ENCODE measurements around the gene FBXO22.
"Not testable (repeated sequence)": the region's sequence is repeated elsewhere in the genome, so short reads cannot be mapped to it uniquely, and the experiment has no call there.

The FBXO22 gene

DNA sequence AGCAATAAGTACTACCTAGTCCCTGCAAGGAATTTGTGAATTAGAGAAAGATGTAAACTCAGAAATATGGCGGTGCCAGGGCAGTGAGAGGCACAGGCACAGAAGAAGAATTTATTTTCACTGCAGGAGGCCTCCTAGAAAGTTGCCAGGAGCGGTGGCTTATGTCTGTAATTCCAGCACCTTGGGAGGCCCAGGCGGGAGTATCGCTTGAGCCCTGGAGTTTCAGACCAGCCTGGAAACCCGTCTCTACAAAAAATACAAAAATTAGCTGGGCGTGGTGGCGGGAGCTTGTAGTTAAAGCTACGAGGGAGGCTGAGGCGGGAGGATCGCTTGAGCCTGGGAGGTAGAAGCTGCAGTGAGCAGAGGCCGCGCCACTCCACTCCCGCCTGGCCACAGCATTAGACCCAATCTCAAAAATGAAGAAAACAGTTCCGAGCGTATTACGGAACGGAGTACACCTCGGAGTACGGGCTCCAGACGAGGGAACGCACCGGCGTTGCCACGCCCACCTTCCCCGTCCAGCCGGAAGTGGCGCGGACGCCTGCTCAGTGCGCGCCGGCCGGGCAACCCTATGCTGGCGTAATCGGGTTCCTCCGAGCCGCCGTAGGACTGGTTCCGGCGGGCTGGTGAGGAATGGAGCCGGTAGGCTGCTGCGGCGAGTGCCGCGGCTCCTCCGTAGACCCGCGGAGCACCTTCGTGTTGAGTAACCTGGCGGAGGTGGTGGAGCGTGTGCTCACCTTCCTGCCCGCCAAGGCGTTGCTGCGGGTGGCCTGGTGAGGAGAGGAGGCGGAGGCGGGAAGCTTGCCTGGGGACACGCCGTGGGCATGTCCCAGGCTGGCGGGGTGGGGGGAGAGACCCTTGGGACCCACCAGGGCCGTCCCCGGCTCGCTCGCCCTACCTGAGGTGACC is at the start of gene FBXO22:
TSS of gene FBXO22 (plus strand) at position 548 of the 909 bp plus-strand sequence. CDS start at position 634, 86 bp downstream.
- DNase-seq (ENCODE audit: low read depth) = peak; percentile 76

DNA sequence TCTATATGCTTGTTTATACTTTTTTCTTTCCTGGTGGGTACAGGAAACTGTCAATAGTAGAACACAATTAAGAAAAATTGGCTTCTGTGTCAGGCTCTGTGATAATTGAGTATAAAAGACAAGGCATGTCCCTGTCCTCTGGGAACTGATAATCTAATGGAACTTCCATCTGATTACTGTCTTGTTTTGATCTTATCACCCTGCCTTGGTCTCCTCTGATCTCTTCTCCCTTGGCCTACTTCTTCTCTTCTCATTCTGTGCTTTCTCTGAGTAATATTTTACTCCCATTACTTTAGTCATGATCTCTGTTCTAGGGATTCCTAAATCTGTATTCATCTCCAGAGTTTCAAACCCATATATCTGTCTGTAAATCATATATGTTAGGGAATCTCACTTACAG is 45.8 kb upstream of the FBXO22 start:
- DNase-seq (ENCODE audit: low read depth) = no peak

DNA sequence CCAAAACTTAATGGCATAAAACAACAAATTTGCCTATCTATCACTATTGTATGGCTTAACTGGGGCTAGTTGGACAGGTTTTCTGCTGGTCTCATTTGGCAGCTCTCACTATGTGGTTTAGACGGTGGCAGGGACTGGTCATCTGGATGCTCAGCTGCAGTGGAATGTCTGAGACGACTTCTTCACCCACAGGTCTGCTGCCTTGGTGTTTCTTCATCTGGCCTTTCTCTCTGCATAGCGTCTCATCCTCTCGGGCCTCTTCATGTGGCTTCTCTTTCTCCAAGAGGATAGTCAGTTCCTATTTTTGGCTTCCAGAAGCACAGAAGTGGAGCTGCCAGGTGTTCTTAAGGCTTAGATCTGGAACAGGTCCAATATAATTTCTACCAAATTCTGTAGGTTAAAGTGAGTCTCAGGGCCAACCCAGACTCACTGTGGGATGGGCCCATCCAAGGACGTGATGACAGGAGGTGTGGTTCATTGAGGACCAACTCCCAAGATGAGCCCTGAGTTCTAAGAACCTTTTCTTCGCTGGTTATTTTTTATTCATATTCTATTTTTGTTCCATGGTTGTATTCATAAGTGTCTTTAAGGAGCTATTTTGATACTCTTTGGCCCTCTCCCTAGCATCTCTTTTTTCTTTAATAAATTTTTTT is 41.8 kb upstream of the FBXO22 start:
- DNase-seq (ENCODE audit: low read depth) = no peak

DNA sequence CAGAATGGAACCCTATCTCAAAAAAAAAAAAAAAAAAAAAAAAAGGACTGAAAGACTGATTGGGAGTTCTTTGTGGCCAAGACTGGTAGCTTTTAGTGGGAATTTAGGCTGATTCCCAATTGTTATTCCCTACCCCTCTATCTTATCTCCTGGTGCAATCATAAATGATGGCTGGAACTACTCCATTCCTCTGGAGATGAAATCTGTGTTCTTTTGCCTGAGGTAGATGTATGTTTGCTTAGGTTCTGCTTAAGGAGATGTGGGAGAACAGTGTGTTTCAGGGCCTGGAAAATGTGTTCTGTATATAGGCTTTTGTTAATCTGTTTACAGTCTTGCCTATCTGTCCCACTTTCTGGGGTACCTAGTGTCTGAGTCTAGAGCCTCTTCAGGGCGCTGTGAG is 40.9 kb upstream of the FBXO22 start:
- no peak for DNase-seq (ENCODE audit: low read depth)

DNA sequence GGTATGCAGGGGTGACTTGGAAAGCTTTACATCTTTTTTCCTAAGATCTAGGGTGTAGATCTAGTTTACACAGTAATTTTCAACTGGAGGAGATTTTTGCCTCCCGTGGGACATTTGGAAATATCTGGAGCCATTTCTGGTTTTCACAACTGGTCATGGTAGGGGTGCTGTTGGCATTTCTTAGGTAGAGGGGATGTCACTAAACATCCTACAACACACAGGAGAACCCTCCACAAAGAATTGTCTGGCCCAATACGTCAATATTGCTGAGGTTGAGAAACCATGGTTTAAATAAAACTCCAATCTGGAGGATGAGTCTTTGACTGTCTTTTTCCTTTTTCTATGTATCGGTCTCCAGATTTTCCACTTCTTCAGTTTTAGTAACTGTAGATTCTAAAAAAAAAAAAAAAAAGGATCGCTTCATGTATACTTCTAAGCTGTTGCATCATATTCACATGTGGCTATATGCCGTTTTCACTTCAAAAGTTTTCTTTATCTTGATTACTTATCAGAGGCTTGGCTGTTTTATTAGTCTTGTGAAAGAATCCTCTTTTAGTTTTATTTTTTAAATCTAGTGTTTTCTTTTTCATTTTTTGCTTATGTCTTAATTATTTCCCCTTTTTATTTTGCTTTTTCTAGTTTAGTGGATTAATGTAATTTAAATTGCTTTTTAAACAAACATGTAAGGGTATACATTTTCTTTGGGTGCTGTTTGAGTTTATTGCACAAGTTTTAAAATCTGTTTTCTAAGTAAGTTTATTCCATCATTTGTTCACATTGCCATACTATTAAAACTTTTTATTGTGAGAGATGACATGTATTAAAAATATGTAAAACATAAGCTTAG is 39.2 kb upstream of the FBXO22 start:
- no peak for DNase-seq (ENCODE audit: low read depth)

DNA sequence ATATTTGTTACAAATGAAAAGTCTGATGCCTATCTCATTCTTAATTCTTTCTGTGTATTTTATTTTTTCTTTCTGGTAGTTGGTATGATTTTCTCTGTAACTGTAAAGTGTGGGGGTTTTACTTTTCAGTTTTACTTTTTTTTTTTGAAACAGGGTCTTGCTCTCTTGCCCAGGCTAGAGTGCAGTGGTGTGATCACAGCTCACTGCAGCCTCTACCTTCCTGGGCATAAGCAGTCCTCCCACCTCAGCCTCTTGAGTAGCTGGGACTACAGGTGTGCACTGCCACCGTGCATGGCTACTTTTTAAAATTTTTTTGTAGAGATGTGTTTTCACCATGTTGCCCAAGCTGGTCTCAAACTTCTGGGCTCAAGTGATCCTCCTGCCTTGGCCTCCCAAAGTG is 37.6 kb upstream of the FBXO22 start:
- DNase-seq (ENCODE audit: low read depth) = not testable (repeated sequence)

DNA sequence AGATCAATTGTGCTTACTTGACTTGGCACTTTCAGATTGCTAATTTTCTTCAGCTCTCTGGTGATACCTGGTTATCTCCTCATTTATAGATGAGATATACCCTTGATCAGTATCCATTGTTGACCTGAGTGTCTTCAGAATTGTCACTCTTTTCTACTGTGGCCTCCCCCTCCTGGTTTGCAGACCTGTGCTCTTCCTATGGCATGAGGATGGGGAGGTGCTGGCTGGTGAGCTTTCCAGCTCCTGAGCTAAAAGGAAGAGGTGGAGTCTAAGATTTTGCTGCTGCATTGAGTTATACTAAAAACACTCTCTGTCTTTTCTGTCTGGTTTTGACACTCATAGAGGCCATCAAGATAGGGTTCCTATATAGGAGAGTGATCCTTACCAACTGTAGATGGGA is 36.8 kb upstream of the FBXO22 start:
- DNase-seq (ENCODE audit: low read depth) = no peak

DNA sequence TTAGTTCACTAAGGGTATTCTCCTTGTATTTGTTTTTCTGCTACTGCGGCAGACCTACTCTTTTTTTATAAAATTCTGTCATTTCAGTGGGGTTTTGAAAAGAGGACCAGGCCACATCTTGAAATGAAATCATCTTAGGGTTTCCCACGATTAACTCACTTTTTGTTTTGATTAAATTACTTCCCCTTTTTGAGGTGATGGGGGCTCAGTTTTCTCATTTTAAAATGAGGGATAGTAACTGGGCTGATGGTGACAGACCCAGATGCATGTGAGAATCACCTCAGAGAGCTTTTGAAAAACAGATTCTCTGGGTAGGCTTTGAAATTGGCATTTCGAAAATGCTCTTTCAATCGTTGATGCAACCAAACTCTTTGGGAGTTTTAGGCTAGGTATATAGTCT is 36.2 kb upstream of the FBXO22 start:
- no peak for DNase-seq (ENCODE audit: low read depth)

DNA sequence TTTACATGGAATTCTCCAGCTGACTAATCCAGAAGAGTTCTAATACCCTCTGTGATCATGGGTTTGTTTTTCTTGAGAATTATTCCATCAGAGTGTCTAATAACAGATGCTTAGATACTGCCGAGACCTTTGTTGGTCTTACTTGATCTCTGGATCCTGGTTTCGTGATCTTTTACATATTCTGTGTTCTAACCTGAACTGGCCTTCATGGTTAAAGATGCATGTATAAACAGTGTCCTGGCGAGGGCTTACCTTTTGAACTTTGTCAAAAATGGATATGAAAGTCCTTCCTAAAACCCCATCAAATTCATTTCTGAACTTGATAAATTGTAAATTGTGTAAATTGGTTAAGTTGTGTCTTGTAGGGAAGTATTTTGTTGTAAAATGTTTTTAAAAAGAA is 35.7 kb upstream of the FBXO22 start:
- DNase-seq (ENCODE audit: low read depth) = no peak

DNA sequence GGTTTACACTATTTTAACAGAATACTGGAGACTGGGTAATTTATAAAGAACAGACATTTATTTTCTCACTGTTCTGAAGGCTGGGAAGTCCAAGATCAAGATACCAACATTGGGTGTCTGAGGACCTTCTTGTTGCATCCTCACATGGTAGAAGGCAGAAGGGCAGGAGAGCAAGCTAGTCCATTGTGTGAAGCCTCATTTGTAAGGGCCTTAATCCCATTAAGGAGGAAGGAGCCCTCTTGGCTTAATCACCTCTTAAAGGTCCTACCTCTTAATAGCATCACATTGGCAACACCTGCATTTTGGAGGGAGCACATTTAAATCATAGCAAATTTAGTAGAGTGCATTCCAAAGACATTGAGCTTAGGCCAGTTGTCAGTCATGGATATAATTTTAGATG is 34.2 kb upstream of the FBXO22 start:
- no peak for DNase-seq (ENCODE audit: low read depth)

DNA sequence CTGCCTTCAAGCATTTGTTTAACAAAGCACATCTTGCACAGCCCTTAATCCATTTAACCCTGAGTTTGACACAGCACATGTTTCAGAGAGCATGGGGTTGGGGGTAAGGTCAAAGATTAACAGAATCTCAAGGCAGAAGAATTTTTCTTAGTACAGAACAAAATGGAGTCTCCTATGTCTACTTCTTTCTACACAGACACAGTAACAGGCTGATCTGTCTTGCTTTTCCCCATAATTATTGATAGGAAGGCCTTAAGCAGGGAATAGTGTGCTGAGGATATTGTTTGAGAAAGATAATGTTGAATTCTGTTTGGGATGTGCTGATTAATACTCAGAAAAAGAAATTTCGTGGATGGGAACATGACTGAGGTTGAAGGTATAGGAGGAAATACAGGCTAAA is 32.1 kb upstream of the FBXO22 start:
- not testable (repeated sequence) for DNase-seq (ENCODE audit: low read depth)

DNA sequence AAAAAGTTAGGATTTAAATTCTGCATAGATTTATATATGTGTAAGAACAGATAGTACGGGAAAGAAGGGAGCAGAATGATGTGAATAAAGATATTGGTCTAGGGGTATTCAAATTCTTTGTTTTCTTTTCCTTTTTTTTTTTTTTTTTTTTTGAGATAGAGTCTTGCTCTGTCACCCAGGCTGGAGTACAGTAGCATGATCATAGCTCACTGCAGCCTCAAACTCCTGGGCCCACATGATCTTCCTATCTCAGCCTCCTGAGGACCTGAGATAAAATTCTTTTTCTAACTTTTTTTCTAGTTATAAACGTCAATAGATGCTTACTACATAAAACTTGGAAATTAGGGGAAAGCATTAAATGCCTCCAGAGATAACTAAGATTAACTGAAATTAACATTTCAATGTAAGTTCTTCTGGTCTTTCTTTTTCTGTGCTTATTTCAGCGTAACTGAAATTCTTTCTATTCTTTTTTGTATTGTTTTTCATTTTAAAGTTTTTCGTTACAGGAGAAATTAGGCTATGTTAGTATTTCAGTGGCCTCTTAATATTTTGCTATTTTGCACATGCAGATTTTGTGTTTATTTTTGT is 31.2 kb upstream of the FBXO22 start:
- no peak for DNase-seq (ENCODE audit: low read depth)

DNA sequence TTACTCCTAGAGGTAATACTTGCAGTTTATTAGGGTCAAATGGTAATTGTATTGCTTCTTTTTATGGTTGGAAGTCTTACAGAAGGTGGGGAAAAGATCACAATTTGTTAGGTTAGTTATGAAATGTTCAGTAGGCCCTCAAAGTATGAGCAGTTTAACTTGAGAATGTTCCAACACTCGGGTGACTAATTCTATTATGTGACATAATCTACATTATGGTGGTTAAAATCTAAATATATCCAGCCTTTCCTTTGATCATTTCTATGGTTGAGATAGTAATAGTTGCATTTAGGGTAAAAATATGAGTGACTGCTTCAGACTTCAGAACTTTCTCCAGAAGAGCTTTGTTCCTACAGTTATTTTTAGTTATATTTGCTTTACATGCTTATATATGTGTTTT is 19.6 kb upstream of the FBXO22 start:
- no peak for DNase-seq (ENCODE audit: low read depth)

DNA sequence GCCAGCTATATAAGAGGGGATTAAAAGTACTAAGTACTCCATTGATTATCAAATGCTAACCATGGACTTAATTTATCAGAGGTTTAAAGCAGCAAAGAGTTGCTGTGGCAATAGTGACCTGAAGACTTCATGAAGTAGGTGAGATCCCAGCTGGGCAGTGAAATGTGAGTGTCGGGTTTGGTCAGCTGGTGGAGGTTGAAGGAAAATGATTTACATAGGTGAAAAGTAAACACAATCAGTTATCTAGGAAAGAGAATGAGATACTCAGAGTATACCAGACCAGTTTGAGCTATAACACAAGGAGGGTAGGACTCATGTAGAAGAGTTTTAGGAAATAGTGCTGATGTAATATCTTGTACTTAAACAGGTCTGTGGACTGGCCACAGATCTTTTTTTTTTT is 16.5 kb upstream of the FBXO22 start:
- DNase-seq (ENCODE audit: low read depth) = no peak

DNA sequence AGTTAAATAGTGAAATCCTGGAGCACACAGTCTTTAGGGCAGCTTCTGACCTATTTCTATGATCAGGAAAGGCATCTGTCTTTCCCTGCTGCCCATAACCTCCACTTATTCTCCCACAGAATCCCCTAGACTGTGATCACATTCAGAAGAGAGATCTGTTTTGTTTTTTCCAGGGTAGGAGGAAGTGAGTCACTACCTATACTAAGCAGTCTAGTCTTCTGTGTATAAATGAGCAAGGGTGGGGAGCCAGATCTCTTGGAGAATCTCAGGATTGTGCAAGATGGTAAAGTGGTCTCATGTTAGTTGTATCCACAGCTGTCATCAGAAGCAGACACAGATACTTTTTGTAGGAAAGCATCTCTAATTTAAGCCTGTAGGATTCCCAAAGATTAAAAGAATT is 11.8 kb upstream of the FBXO22 start:
- peak; percentile 58 for DNase-seq (ENCODE audit: low read depth)

DNA sequence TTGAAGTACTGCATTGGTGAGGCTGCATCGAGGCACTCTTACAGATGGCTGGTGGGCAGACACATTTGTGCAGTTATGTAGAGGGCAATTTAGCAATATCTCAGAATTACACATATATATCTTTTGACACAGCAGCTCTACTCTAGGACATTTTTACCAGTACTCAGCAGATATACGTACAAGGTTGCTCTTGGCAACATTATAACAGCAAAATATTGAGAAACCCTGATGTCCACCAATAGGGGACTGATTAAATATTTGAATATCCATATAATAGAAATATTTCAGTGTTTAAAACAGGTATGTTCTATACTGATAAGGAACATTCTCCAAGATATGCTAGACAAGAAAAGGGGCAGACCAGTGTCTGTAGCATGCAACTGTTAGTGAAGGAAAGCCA is 7.9 kb upstream of the FBXO22 start:
- DNase-seq (ENCODE audit: low read depth) = no peak

DNA sequence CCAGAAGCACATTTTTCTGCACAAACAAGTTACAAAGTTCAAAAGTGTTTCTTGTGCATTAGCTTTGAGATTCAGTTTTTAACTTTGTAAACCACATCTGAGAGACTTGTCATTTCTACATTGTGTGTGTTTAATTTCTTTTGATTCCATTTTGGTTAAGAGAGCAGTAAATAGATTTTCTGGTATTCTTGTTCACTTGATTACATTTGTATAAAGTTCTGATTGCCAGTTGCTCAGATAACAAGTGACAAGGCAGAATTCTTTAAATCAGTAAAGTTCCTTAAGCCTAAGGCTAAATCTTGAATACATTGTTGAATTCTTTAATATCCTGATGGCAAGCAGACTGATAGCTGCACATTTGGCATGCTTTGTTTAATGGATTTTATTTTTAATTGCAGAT is 3.1 kb upstream of the FBXO22 start:
- no peak for DNase-seq (ENCODE audit: low read depth)

DNA sequence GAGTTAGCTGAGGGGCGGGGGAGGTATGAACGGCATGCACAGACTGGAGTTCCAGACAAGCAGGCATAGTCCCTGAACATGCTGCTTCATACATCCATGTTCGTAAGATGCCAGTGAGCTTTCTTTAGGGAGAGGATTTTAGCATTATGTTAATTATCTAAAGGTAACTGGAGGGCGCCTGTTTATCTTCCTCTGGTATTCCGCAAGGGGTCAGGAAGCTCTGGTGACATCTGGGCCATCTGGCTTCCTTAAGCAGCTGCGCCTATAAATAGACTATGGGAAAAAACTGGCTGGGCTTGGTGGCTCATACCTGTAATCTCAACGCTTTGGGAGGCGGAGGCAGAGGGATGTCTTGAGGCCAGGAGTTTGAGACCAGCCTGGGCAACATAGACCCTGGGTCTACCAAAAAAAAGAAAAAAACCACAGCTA is 1.5 kb upstream of the FBXO22 start:
- DNase-seq (ENCODE audit: low read depth) = no peak

DNA sequence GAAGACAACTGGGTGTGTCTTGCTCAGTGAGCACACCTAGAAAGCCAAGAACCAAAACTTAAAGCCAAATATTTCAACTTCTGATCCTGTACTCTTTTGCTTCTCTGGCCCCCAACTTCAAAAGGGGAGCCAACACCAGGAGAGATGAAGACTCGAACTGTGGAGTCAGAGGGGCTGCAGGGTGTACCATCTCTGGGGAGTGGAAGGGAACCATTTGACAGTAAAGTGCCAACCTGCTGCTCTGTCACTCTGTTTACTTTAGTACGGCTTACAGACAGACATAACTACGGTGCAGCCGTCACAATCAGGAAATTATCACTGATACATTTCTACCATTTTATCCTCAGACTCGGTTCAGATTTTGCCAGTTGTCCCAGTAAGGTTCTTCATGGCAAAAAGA is 1.6 kb downstream of the FBXO22 start:
- no peak for DNase-seq (ENCODE audit: low read depth)

DNA sequence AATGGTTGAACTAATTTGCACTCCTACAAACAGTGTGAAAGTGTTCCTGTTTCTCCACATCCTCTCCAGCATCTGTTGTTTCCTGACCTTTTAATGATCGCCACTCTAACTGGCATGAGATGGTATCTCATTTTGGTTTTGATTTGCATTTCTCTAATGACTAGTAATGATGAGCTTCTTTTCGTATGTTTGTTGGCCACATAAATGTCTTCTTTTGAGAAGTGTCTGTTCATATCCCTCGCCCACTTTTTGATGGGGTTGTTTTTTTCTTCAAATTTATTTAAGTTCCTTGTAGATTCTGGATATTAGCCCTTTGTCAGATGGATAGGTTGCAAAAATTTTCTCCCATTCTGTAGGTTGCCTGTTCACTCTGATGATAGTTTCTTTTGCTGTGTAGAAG is 6.7 kb downstream of the FBXO22 start:
- not testable (repeated sequence) for DNase-seq (ENCODE audit: low read depth)

DNA sequence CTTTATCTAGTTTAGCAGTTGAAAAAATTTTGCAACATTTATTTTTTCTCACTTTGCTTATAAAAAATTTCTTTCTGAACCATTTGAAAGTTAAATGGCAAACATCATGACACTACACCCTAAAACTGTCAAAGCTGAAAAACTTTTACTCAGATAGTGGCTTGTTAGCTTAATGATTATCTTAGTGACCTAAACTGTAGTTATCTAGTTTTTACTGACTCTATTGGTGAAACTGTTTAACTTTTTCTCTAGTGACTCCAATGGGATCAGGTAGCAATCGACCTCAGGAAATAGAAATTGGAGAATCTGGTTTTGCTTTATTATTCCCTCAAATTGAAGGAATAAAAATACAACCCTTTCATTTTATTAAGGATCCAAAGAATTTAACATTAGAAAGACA is 13.3 kb downstream of the FBXO22 start:
- DNase-seq (ENCODE audit: low read depth) = no peak

DNA sequence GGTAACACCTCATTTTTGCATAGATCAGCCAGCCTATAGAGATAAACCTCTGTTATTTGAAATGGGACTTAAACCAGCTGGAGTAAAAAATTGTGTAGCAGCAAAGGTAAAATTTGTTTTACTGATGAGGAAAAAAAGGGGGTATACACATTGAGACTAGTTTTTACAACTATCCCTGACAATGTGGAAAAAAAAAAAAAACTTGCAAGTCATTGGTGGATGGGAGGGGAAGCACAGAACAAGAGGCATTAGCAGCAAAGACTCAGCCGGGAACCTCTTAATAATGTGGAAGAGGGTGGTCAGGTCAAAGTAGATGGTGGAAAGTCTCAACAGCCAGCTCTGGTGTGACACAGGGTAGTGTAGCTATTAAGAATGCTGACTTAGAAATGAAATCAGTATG is 14.5 kb downstream of the FBXO22 start:
- no peak for DNase-seq (ENCODE audit: low read depth)

All from GM04504 (cell line).